GM10248 (cell line): ENCODE data around the gene SYT8.
"Not testable (repeated sequence)": the region's sequence is repeated elsewhere in the genome, so short reads cannot be mapped to it uniquely, and the experiment has no call there.

Experiments
- CTCF ChIA-PET: fragments of 300-600 bp; sonication (Branson Sonifier 250); formaldehyde crosslinking; extraction: SDS; loops from one replicate; lab custom pipeline; 2021; ENCODE audit warnings: antibody characterized with exemption; lab: Yijun Ruan, JAX
- POLR2A ChIA-PET: fragments of 350-650 bp; sonication (Branson Sonifier 250); formaldehyde crosslinking; extraction: SDS; loops from one replicate; lab custom pipeline; 2020; ENCODE audit warnings: antibody characterized with exemption; lab: Yijun Ruan, JAX
- DNase-seq: peaks from one replicate; pipeline ENCODE4 v3.0.0; 2012; ENCODE audit errors: extremely low spot score
- TF ChIP-seq, protein P1 (sequence below): IDR thresholded peaks from 2 replicates; pipeline ENCODE4 v1.5.1; 2012; ENCODE audit warnings: mild to moderate bottlenecking, low read depth; ENCODE audit errors: extremely low read depth, missing control alignments, control extremely low read depth

SYT8 gene

DNA sequence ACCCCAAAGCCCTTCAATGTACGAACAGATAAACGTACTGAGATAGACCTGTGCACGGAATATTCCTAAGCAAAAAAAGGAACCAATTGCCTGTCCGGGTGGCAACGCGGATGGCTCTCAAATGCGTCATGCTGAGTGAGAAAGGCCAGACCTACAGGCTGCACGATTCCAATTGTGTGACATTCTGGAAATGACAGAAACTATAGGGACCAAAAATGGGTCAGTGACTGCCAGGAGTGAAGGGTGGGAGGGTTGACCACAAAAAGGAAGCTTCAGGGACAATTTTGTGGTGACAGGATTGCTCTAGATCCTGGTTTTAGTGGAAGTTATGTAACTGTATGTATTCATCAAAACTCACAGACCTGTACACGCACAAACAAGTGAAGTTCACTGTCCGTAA lies 24.0 kb upstream of the SYT8 start:
- CTCF ChIA-PET, result interaction anchor here (0.9 to 2.7 kb wide), 2 partner anchors 118 to 340 kb away, joined by 3 to 6 read pairs; no protein-coding TSS in a partner anchor
- POLR2A ChIA-PET, result no interaction called here
- DNase-seq, result no peak
- TF ChIP-seq, protein P1, sequence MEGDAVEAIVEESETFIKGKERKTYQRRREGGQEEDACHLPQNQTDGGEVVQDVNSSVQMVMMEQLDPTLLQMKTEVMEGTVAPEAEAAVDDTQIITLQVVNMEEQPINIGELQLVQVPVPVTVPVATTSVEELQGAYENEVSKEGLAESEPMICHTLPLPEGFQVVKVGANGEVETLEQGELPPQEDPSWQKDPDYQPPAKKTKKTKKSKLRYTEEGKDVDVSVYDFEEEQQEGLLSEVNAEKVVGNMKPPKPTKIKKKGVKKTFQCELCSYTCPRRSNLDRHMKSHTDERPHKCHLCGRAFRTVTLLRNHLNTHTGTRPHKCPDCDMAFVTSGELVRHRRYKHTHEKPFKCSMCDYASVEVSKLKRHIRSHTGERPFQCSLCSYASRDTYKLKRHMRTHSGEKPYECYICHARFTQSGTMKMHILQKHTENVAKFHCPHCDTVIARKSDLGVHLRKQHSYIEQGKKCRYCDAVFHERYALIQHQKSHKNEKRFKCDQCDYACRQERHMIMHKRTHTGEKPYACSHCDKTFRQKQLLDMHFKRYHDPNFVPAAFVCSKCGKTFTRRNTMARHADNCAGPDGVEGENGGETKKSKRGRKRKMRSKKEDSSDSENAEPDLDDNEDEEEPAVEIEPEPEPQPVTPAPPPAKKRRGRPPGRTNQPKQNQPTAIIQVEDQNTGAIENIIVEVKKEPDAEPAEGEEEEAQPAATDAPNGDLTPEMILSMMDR, result no peak

DNA sequence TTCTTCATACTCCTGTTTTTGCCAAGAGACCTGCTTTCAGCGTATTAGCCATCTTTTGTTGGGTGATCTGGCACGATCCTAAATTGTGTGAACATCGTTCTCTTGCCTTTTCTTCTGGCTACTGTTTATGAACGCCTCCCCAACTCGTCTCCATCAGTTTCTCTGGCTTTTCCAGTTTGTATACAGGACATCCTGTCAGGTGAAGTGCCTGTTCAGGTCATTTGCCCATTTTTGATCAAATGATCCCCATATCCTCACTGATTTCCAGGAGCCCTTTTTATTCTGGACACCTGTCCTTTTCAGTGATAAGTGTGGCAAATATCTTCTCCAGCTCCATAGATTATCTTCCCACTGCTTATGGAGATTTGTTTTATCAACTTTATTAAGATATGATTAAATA lies 22.5 kb upstream of the SYT8 start:
- TF ChIP-seq, protein P1, result no peak
- no peak for DNase-seq
- POLR2A ChIA-PET, result no interaction called here
- CTCF ChIA-PET, result interaction anchor here (2.7 kb wide), 1 partner anchor 119 kb away, joined by 6 read pairs; no protein-coding TSS in a partner anchor

DNA sequence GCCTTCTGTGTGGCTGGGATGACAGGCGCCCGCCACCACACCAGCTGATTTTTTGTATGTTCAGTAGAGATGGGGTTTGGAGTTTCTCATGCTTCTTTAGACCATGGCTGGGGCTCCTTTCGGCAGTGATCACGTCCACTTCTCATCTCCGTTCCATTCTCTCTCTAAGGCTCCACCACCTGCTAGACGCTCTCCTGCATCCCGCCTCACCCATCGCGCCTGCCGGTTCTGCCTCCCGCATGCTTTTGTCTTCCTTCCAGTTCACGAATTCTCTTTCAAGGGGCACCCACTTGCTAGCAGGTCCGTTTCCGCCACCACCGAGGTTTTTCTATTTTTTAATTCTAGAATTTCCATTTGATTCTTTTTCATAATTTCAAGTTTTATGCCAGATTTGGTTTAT lies 22.0 kb upstream of the SYT8 start:
- ChIA-PET POLR2A (no interaction called here), CTCF (interaction anchor here (2.7 kb wide), 1 partner anchor 120 kb away, joined by 6 read pairs; no protein-coding TSS in a partner anchor)
- TF ChIP-seq, protein P1, result no peak
- DNase-seq, result no peak

DNA sequence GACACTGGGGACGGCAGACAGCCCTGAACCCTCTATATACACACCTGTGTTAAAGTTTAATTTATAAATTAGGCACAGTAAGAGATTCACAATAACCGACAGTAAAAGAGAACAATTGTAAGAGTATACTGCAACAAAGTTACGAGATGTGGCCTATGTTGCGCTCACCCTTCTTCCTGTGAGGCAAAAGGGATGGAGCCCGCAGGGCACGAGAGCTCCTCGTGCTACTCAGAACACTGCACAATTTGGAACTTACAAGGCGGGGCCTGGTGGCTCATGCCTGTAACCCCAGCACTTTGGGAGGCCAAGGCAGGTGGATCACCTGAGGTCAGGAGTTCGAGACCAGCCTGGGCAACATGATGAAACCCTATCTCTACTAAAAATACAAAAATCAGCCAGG lies 21.4 kb upstream of the SYT8 start:
- POLR2A ChIA-PET, DNase-seq, CTCF ChIA-PET: not testable (repeated sequence)

DNA sequence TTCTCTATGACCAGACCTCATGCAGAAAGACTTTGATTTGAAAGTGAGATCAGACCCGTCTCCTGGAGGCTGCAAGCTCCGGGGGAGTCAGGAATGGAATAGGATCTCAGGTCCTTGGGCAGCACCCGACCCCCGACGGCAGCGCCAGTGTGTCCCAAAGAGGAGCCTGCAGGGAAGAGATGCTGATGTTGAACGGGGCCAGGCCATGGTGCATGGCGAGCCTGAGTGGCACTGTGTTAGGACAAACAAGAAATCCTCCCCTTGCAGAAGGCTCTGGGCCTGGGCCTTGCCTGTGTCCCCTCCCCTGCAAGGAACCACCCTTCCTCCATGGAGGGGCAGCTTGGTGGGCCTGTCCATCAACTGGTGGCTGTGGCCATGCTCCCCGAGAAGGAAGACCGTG lies 20.1 kb upstream of the SYT8 start:
- TF ChIP-seq, protein P1, result no peak
- POLR2A ChIA-PET, result no interaction called here
- no peak for DNase-seq
- CTCF ChIA-PET, result interaction anchor here (4.3 kb wide), 1 partner anchor 121 kb away, joined by 21 read pairs; no protein-coding TSS in a partner anchor

DNA sequence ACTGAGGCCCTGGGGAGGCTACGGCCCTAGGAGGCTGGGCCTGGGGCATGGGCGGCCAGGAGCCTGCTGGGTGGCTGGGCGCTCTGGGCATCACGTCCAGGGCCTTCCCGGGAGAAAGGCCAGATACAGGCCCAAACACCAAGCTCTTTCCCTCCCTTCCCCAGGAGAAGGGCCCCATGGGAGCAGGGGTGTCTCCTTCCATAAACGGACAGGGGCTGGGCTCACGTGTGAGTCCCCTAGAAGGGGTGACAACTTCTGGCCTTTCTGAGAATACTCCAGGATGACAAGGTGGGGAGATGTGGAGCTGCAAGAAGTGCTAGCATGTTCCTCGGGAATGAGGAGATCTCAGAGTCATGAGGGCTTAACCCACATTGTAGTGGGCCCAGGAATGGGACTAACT lies 19.5 kb upstream of the SYT8 start:
- TF ChIP-seq, protein P1, result no peak
- POLR2A ChIA-PET, result no interaction called here
- CTCF ChIA-PET, result interaction anchor here (0.9 to 4.3 kb wide), 3 partner anchors 9 to 187 kb away, joined by 3 to 21 read pairs (median 3); no protein-coding TSS in a partner anchor
- DNase-seq, result no peak

DNA sequence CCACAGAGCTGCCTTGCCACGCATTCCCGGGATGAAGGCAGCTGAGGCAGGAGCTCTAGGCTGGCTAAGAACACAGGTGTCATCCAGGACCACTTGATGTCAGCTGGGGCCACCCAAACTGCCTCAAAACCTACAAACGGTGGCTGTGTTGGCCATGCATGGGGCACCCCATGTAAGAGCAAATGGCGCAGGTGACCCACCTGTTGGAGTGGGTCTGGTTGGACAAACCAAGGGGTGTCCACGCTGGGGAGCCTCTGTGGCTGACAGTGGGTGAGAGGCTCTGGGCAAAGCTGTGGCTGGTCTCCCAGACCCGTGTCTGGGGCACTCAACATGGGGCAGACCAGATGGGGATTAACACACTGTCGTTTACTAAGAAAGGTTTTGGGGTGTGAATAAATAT lies 19.0 kb upstream of the SYT8 start:
- TF ChIP-seq, protein P1, result no peak
- ChIA-PET POLR2A (no interaction called here), CTCF (interaction anchor here (0.9 to 4.3 kb wide), 3 partner anchors 9 to 186 kb away, joined by 3 to 21 read pairs (median 3); no protein-coding TSS in a partner anchor)
- DNase-seq, result no peak
